GM12878 (cell line): ENCODE data around the gene ANO2. TPM values are rescaled to one million over a fixed set of nuclear protein-coding genes. Genes with fewer than 3 reads are reported as not detected.

Source experiments
- ATAC-seq: fragments of 200-7000 bp; cut with Tn5 transposase; 3 replicates; pipeline ENCODE4 v1.9.1; 2020; ENCODE audit warnings: mild to moderate bottlenecking, moderate library complexity
- BruUV-seq: library from RNA; stranded (reverse); fragments of 400-500 nt; replicated peaks from 2 replicates; lab custom pipeline; 2021; lab: Mats Ljungman, UMichigan
- CTCF ChIA-PET: fragments of 300-600 bp; sonication (Branson Sonifier 250); formaldehyde crosslinking; extraction: SDS; loops from one replicate; lab custom pipeline; 2021; ENCODE audit warnings: inconsistent platforms; lab: Yijun Ruan, JAX
- POLR2A ChIA-PET: fragments of 350-600 bp; formaldehyde crosslinking; extraction: SDS; loops from one replicate; lab custom pipeline; 2021; ENCODE audit warnings: inconsistent platforms; lab: Charles Lee
- RAD21 ChIA-PET: fragments of 300-600 bp; sonication (Branson Sonifier 250); formaldehyde crosslinking; loops from one replicate; lab custom pipeline; 2023; ENCODE audit warnings: antibody characterized with exemption; ENCODE audit not compliant: unreplicated experiment; lab: Charles Lee
- SMC1A ChIA-PET: fragments of 300-600 bp; sonication (Branson Sonifier 250); formaldehyde crosslinking; loops from one replicate; lab custom pipeline; 2023; ENCODE audit not compliant: unreplicated experiment, uncharacterized antibody; lab: Charles Lee
- DNase-seq: peaks from one replicate; pipeline ENCODE4 v3.0.0-alpha.2; 2011; ENCODE audit warnings: low read depth, low spot score
- FAIRE-seq: peaks from 3 replicates; lab custom pipeline; 2011; peaks lifted over from hg19 to GRCh38; lab: Jason Lieb, UNC
- H2AFZ ChIP-seq: 2 replicates; pipeline ENCODE4 v1.6.0; 2011; ENCODE audit warnings: low read depth, low read length, control low read depth; ENCODE audit not compliant: control insufficient read depth
- H3K27ac ChIP-seq: 2 replicates; pipeline ENCODE4 v1.5.1; 2011; ENCODE audit warnings: control low read depth; ENCODE audit not compliant: control insufficient read depth, insufficient read depth
- H3K27me3 ChIP-seq, 2 experiments: replicated peaks in 1 of 2; 2 replicates each; pipeline versions ENCODE4 v1.6.0 to v1.6.1; 2011; ENCODE audit warnings: low read length in 1 of 2; ENCODE audit not compliant: control insufficient read depth in 2 of 2, insufficient read depth in 2 of 2
- H3K36me3 ChIP-seq, 2 experiments: 2 replicates each; pipeline ENCODE4 v1.5.1; 2011; ENCODE audit warnings: low read length in 1 of 2; ENCODE audit not compliant: control insufficient read depth in 2 of 2, insufficient read depth in 2 of 2
- H3K4me1 ChIP-seq: 2 replicates; pipeline ENCODE4 v1.6.1; 2011; ENCODE audit warnings: mild to moderate bottlenecking, low read length, moderate library complexity, mixed read lengths; ENCODE audit not compliant: control insufficient read depth, insufficient read depth
- H3K4me2 ChIP-seq: 2 replicates; pipeline ENCODE4 v1.6.0; 2011; ENCODE audit warnings: control low read depth; ENCODE audit not compliant: control insufficient read depth, insufficient read depth
- H3K4me3 ChIP-seq: fragments of 200-600 bp; sonication (generic); 2 replicates; pipeline ENCODE4 v1.5.1; 2016
- H3K79me2 ChIP-seq: 2 replicates; pipeline ENCODE4 v1.6.0; 2011; ENCODE audit warnings: low read length; ENCODE audit not compliant: control insufficient read depth, insufficient read depth
- H3K9ac ChIP-seq: 2 replicates; pipeline ENCODE4 v1.8.0; 2011; ENCODE audit warnings: low read length, control low read depth, mixed read lengths; ENCODE audit not compliant: control insufficient read depth, insufficient read depth
- H3K9me3 ChIP-seq: replicated peaks from 3 replicates; pipeline ENCODE4 v1.5.1; 2011; ENCODE audit warnings: mild to moderate bottlenecking, low read length; ENCODE audit not compliant: control insufficient read depth, insufficient read depth
- H4K20me1 ChIP-seq: 2 replicates; pipeline ENCODE4 v1.6.0; 2011; ENCODE audit not compliant: control insufficient read depth, insufficient read depth
- CEBPB ChIP-seq, 2 experiments: fragments of 150-350 bp in 1 of 2; IDR thresholded peaks; 2 replicates each; pipeline ENCODE4 v1.6.1; 2012 to 2014; ENCODE audit warnings: low read depth in 2 of 2, low read length in 2 of 2, borderline replicate concordance in 1 of 2, inconsistent platforms in 1 of 2
- ETV6 ChIP-seq, 2 experiments: fragments of 450-650 bp in 1 of 2; IDR thresholded peaks in 1 of 2; conservative IDR thresholded peaks in 1 of 2; 2 replicates each; pipeline ENCODE4 v1.6.1; 2014; ENCODE audit warnings: antibody characterized with exemption in 1 of 2, borderline replicate concordance in 1 of 2, low read depth in 1 of 2, mild to moderate bottlenecking in 1 of 2, moderate library complexity in 1 of 2
- FOXM1 ChIP-seq: IDR thresholded peaks from 2 replicates; pipeline ENCODE4 v1.6.1; 2012; ENCODE audit warnings: low read depth, mild to moderate bottlenecking, inconsistent platforms, low read length, moderate library complexity
- IKZF2 ChIP-seq, 2 experiments: fragments of 450-650 bp; IDR thresholded peaks; 2 replicates each; pipeline ENCODE4 v1.6.1; 2017; ENCODE audit warnings: mild to moderate bottlenecking in 2 of 2, moderate library complexity in 2 of 2
- KLF5 ChIP-seq: fragments of 450-650 bp; IDR thresholded peaks from 2 replicates; pipeline ENCODE4 v1.6.1; 2014; ENCODE audit warnings: mild to moderate bottlenecking; ENCODE audit not compliant: partially characterized antibody
- MTA2 ChIP-seq: fragments of 450-650 bp; IDR thresholded peaks from 2 replicates; pipeline ENCODE4 v1.6.1; 2016; ENCODE audit warnings: low read depth, mild to moderate bottlenecking, moderate library complexity
- RFX5 ChIP-seq: IDR thresholded peaks from 2 replicates; pipeline ENCODE4 v1.6.1; 2011; ENCODE audit warnings: low read depth, low read length, improper control_type of control experiment
- SIX5 ChIP-seq: IDR thresholded peaks from 2 replicates; pipeline ENCODE4 v1.6.1; 2011; ENCODE audit warnings: mild to moderate bottlenecking, low read depth, low read length, moderate library complexity; ENCODE audit not compliant: severe bottlenecking
- SREBF2 ChIP-seq: IDR thresholded peaks from 2 replicates; pipeline ENCODE4 v1.6.1; 2012; ENCODE audit warnings: mild to moderate bottlenecking, low read length
- STAT1 ChIP-seq: fragments of 450-650 bp; conservative IDR thresholded peaks from 2 replicates; pipeline ENCODE4 v1.6.1; 2014; ENCODE audit warnings: antibody characterized with exemption, mild to moderate bottlenecking
- YBX1 ChIP-seq: fragments of 450-650 bp; IDR thresholded peaks from 2 replicates; pipeline ENCODE4 v1.6.1; 2016; ENCODE audit warnings: antibody characterized with exemption
- WGBS: methylation state at CpG from one replicate; pipeline ENCODE4 v1.1.6; 2016; ENCODE audit warnings: low lambda C conversion rate; ENCODE audit not compliant: insufficient replicate concordance, insufficient coverage; ENCODE audit errors: missing lambda C conversion rate; 5-methylcytosine and 5-hydroxymethylcytosine counted together
- in situ Hi-C: fragments of 300-500 bp; cut with MboI; formaldehyde crosslinking; loops from 9 replicates; pipeline ENCODE4 v1.14.3; 2018; ENCODE audit warnings: mixed read lengths
- intact Hi-C: fragments of 100-400 bp; cut with micrococcal nuclease; formaldehyde crosslinking; loops from one replicate; pipeline ENCODE4 v1.14.2; 2022; ENCODE audit not compliant: unreplicated experiment
- polyA plus RNA-seq, 11 experiments: library from polyadenylated mRNA; depleted of rRNA in 4 of 11; unstranded in 6 of 11; stranded (reverse) in 5 of 11; fragments of >200 nt; fragmentation: Nextera tagmentation in 4 of 11; fragmentation: Illumina TruSeq in 1 of 11; extraction: Ambion mirVana in 4 of 11; extraction: Trizol in 1 of 11; gene quantifications; 1 replicate in 1 of 11; 2 replicates in 10 of 11; pipeline versions ENCODE4 v1.2.1 to v1.2.3, GENCODE V29; 2011 to 2016; ENCODE audit warnings: inconsistent platforms in 2 of 11, missing spikeins in 2 of 11, low read depth in 1 of 11
- total RNA-seq, 4 experiments: library from RNA; depleted of rRNA in 3 of 4; stranded (reverse); fragments of >200 nt in 3 of 4; fragmentation: Illumina TruSeq in 1 of 4; extraction: Trizol in 1 of 4; gene quantifications; 2 replicates each; pipeline versions ENCODE4 v1.2.1 to v1.2.3, GENCODE V29; 2013 to 2021
- TF ChIP-seq, protein P1 (sequence below): fragments of 450-650 bp; formaldehyde crosslinking; IDR thresholded peaks from 2 replicates; pipeline ENCODE4 v1.5.0; 2022; ENCODE audit warnings: mild to moderate bottlenecking, missing genetic modification characterization
- TF ChIP-seq, protein P2 (sequence below): fragments of 450-650 bp; IDR thresholded peaks from 2 replicates; pipeline ENCODE4 v1.6.1; 2018; ENCODE audit warnings: borderline replicate concordance, mild to moderate bottlenecking; ENCODE audit not compliant: partially characterized antibody

The ANO2 gene
- total and polyA plus RNA-seq, 10 of the 15 experiments (the other 5 are each of a cell fraction or from before 2014, with no cell fraction given), result not detected

DNA sequence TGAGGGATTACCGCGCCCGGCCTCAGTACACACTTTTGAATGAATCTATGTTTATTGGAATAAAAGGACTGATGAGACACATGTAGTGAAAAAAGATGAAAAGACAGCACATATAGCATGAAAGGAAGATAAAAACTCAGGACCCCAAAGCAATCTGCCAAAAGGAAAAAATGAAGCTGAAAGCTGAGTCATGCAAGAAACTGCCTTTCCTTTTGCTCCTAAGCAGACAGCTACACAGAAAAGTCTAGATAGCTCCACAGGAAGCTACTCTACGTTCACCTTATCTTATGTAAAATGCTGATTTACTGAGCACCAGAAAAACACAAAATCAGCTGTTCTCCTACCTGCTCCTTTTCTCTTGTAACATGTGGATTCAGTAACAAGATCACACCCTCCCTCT lies 384.8 kb downstream of the ANO2 start:
- H3K4me1 ChIP-seq, result no peaks in the 10 kb centered on the region
- H3K79me2 ChIP-seq, result no peaks in the 10 kb centered on the region
- no peak overlapping the region for H3K4me2 ChIP-seq
- intact Hi-C loops, result no loop called here
- H2AFZ ChIP-seq, result no peak overlapping the region
- no peak overlapping the region for H3K27ac ChIP-seq
- no peak for TF ChIP-seq FOXM1
- no peak for TF ChIP-seq SREBF2
- TF ChIP-seq RFX5, result no peak
- no peak for TF ChIP-seq KLF5
- TF ChIP-seq CEBPB (IDR thresholded peaks at IDR 0.05; ENCODE audit: borderline replicate concordance in 1 of 2, low read depth in 2 of 2, low read length in 2 of 2), result no peak
- no peak for TF ChIP-seq SIX5
- no peak for TF ChIP-seq IKZF2 (IDR thresholded peaks at IDR 0.05)
- TF ChIP-seq, all 136 proteins: peak for 0
- Histone ChIP-seq H3K27me3 (no peaks in the 10 kb centered on the region; a peak in 1 of 4 replicates), H4K20me1 (no peaks in the 10 kb centered on the region), H3K4me3 (no peak overlapping the region), H3K9ac (no peak overlapping the region), H3K9me3 (no peaks in the 10 kb centered on the region; the same call in 2 of the 3 replicates), H3K36me3 (no peaks in the 10 kb centered on the region)
- POLR2A ChIA-PET, result no interaction called here
- no TSS peak for BruUV-seq
- ATAC-seq (no peak), DNase-seq (no peak), FAIRE-seq (no peak)
- in situ Hi-C loops, result no loop called here
- SMC1A ChIA-PET, result no interaction called here
- RAD21 ChIA-PET, result no interaction called here
- WGBS, result 68% methylated on average over 4 of the region's 4 CpGs
- CTCF ChIA-PET, result interaction anchor here (0.7 kb wide), 1 partner anchor 479 kb away, joined by 3 read pairs; no protein-coding TSS in a partner anchor

DNA sequence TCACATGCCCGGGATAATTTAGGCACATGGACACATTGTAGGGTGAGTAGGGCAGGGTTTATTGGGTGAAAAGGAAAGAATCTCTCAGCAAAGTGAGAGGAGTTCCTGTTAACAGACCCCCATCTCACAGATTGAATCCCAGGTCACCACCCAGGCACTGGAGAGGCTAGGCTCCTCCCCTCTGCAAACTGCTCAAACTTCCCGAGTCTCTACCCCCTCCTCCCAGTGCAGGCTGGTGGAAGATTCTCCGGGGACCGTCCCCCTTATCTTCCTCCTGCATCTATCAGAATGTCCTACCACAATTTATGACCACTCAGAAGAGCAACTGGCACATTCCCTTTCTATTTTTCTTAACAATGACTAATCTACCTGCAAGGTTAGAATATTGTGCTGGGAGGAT lies 387.2 kb downstream of the ANO2 start:
- H2AFZ ChIP-seq, result no peak overlapping the region
- no peak for FAIRE-seq
- BruUV-seq, result no TSS peak
- H3K27ac ChIP-seq, result no peak overlapping the region
- intact Hi-C loops (no loop called here), in situ Hi-C loops (no loop called here)
- no peaks in the 10 kb centered on the region; the same call in 2 of the 3 replicates for H3K9me3 ChIP-seq
- H3K27me3 ChIP-seq, result no peaks in the 10 kb centered on the region; a peak in 1 of 4 replicates
- ChIA-PET SMC1A (no interaction called here), CTCF (no interaction called here), POLR2A (no interaction called here), RAD21 (no interaction called here)
- H3K4me3 ChIP-seq, result no peak overlapping the region
- H3K9ac ChIP-seq, result no peak overlapping the region
- H3K4me2 ChIP-seq, result no peak overlapping the region
- no peak for ATAC-seq
- DNase-seq, result no peak
- H3K79me2 ChIP-seq, result no peaks in the 10 kb centered on the region
- H3K36me3 ChIP-seq, result no peaks in the 10 kb centered on the region
- H3K4me1 ChIP-seq, result no peaks in the 10 kb centered on the region
- 2% methylated on average over 4 of the region's 4 CpGs for WGBS
- H4K20me1 ChIP-seq, result no peaks in the 10 kb centered on the region
- TF ChIP-seq, protein P1, sequence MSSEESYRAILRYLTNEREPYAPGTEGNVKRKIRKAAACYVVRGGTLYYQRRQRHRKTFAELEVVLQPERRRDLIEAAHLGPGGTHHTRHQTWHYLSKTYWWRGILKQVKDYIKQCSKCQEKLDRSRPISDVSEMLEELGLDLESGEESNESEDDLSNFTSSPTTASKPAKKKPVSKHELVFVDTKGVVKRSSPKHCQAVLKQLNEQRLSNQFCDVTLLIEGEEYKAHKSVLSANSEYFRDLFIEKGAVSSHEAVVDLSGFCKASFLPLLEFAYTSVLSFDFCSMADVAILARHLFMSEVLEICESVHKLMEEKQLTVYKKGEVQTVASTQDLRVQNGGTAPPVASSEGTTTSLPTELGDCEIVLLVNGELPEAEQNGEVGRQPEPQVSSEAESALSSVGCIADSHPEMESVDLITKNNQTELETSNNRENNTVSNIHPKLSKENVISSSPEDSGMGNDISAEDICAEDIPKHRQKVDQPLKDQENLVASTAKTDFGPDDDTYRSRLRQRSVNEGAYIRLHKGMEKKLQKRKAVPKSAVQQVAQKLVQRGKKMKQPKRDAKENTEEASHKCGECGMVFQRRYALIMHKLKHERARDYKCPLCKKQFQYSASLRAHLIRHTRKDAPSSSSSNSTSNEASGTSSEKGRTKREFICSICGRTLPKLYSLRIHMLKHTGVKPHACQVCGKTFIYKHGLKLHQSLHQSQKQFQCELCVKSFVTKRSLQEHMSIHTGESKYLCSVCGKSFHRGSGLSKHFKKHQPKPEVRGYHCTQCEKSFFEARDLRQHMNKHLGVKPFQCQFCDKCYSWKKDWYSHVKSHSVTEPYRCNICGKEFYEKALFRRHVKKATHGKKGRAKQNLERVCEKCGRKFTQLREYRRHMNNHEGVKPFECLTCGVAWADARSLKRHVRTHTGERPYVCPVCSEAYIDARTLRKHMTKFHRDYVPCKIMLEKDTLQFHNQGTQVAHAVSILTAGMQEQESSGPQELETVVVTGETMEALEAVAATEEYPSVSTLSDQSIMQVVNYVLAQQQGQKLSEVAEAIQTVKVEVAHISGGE (CRISPR knock-in tag), result no peak
- TF ChIP-seq MTA2, result no peak
- TF ChIP-seq, protein P2, sequence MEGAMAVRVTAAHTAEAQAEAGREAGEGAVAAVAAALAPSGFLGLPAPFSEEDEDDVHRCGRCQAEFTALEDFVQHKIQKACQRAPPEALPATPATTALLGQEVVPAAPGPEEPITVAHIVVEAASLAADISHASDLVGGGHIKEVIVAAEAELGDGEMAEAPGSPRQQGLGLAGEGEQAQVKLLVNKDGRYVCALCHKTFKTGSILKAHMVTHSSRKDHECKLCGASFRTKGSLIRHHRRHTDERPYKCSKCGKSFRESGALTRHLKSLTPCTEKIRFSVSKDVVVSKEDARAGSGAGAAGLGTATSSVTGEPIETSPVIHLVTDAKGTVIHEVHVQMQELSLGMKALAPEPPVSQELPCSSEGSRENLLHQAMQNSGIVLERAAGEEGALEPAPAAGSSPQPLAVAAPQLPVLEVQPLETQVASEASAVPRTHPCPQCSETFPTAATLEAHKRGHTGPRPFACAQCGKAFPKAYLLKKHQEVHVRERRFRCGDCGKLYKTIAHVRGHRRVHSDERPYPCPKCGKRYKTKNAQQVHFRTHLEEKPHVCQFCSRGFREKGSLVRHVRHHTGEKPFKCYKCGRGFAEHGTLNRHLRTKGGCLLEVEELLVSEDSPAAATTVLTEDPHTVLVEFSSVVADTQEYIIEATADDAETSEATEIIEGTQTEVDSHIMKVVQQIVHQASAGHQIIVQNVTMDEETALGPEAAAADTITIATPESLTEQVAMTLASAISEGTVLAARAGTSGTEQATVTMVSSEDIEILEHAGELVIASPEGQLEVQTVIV, result no peak
- no peak for TF ChIP-seq YBX1
- no peak for TF ChIP-seq STAT1
- no peak for TF ChIP-seq ETV6 (conservative IDR thresholded peaks at IDR 0.05 in 1 of 2, IDR thresholded peaks at IDR 0.05 in 1 of 2; ENCODE audit: borderline replicate concordance in 1 of 2, low read depth in 1 of 2)
